Neural crest cell (in vitro differentiated cells): ENCODE data around the gene SYT9. TPM values are rescaled to one million over a fixed set of nuclear protein-coding genes. Genes with fewer than 3 reads are reported as not detected.

Source experiments
- DNase-seq: peaks from one replicate; pipeline ENCODE4 v3.0.0; 2021; ENCODE audit warnings: low read depth, mixed read lengths, low spot score
- H3K27ac Mint-ChIP-seq: one replicate; pipeline ENCODE4 v1.8.0; 2021; ENCODE audit warnings: mild to moderate bottlenecking, mixed read lengths; ENCODE audit not compliant: unreplicated experiment
- H3K27me3 Mint-ChIP-seq: 2 replicates; pipeline ENCODE4 v1.8.0; 2021; ENCODE audit warnings: low read depth, mild to moderate bottlenecking, mixed read lengths
- H3K36me3 Mint-ChIP-seq: 2 replicates; pipeline ENCODE4 v1.8.0; 2021; ENCODE audit warnings: low read depth, mild to moderate bottlenecking, mixed read lengths
- H3K4me1 Mint-ChIP-seq: 2 replicates; pipeline ENCODE4 v1.8.0; 2021; ENCODE audit warnings: mixed read lengths
- H3K4me3 Mint-ChIP-seq: one replicate; pipeline ENCODE4 v1.8.0; 2021; ENCODE audit warnings: mild to moderate bottlenecking, mixed read lengths
- H3K9me3 Mint-ChIP-seq: 2 replicates; pipeline ENCODE4 v1.8.0; 2021; ENCODE audit warnings: mixed read lengths
- CTCF ChIP-seq: fragments of 200-600 bp; sonication (generic); conservative IDR thresholded peaks from 2 replicates; pipeline ENCODE4 v1.5.0; 2021; ENCODE audit warnings: antibody characterized with exemption, mild to moderate bottlenecking
- total RNA-seq: library from RNA; stranded (reverse); gene quantifications from 2 replicates; pipeline ENCODE4 v1.2.1, GENCODE V29; 2021

Gene SYT9
- total RNA-seq, 1 donor from 2014 or later: 0.72 TPM

GRCh38 chr11:7485186-7486097 is 233.7 kb downstream of the SYT9 start, which contains the start of gene OLFML1:
TSS of gene OLFML1 (plus strand) at chr11:7485506. CDS start at chr11:7485876, 370 bp downstream.
- H3K27ac Mint-ChIP-seq: no peak within 1 kb of the TSS

GRCh38 chr11:7486098-7486780 is 234.5 kb downstream of the SYT9 start:
- H3K36me3 Mint-ChIP-seq: no peaks in the 10 kb centered on the region
- H3K4me3 Mint-ChIP-seq: no peak overlapping the region
- DNase-seq: no peak
- no peak for TF ChIP-seq CTCF
- H3K27ac Mint-ChIP-seq: no peak overlapping the region
- no peaks in the 10 kb centered on the region for H3K9me3 Mint-ChIP-seq
- H3K27me3 Mint-ChIP-seq: no peaks in the 10 kb centered on the region
- H3K4me1 Mint-ChIP-seq: no peaks in the 10 kb centered on the region

More at GRCh38 chr11:7485186-7486097, 233.7 kb downstream of the SYT9 start, which contains the start of gene OLFML1:
- no peaks in the 10 kb centered on the region for H3K36me3 Mint-ChIP-seq
- no peaks in the 10 kb centered on the region for H3K9me3 Mint-ChIP-seq
- no peaks in the 10 kb centered on the region for H3K27me3 Mint-ChIP-seq
- H3K4me1 Mint-ChIP-seq: no peaks in the 10 kb centered on the region
- no peak within 1 kb of the TSS for H3K4me3 Mint-ChIP-seq
- no peak for DNase-seq
- no peak for TF ChIP-seq CTCF

GRCh38 chr11:7486781-7487140 is 235.1 kb downstream of the SYT9 start:
- no peak overlapping the region for H3K27ac Mint-ChIP-seq
- H3K4me3 Mint-ChIP-seq: no peak overlapping the region
- no peaks in the 10 kb centered on the region for H3K9me3 Mint-ChIP-seq
- H3K27me3 Mint-ChIP-seq: no peaks in the 10 kb centered on the region
- no peaks in the 10 kb centered on the region for H3K36me3 Mint-ChIP-seq
- H3K4me1 Mint-ChIP-seq: no peaks in the 10 kb centered on the region
- DNase-seq: no peak
- TF ChIP-seq CTCF: no peak

GRCh38 chr11:7487360-7487759 is 235.7 kb downstream of the SYT9 start:
- no peak overlapping the region for H3K27ac Mint-ChIP-seq
- H3K4me1 Mint-ChIP-seq: no peaks in the 10 kb centered on the region

GRCh38 chr11:7488681-7489080 is 237.0 kb downstream of the SYT9 start:
- H3K4me1 Mint-ChIP-seq: no peaks in the 10 kb centered on the region
- H3K4me3 Mint-ChIP-seq: no peak overlapping the region
- H3K9me3 Mint-ChIP-seq: no peaks in the 10 kb centered on the region
- no peaks in the 10 kb centered on the region for H3K27me3 Mint-ChIP-seq
- TF ChIP-seq CTCF: no peak
- no peak overlapping the region for H3K27ac Mint-ChIP-seq
- no peaks in the 10 kb centered on the region for H3K36me3 Mint-ChIP-seq
- no peak for DNase-seq

More at GRCh38 chr11:7487360-7487759, 235.7 kb downstream of the SYT9 start:
- no peaks in the 10 kb centered on the region for H3K9me3 Mint-ChIP-seq
- H3K27me3 Mint-ChIP-seq: no peaks in the 10 kb centered on the region
- no peaks in the 10 kb centered on the region for H3K36me3 Mint-ChIP-seq
- no peak for TF ChIP-seq CTCF
- H3K4me3 Mint-ChIP-seq: no peak overlapping the region
- DNase-seq: no peak
